ENCODE measurements around the gene GLRA1. TPM values are rescaled to one million over a fixed set of nuclear protein-coding genes. Genes with fewer than 3 reads are reported as not detected.

GLRA1 gene
- total RNA-seq, 1 donor from 2014 or later: not detected

- Histone ChIP-seq H3K27me3 (no peaks in the 10 kb centered on the region), H3K9me3 (no peaks in the 10 kb centered on the region), H3K4me3 (no peak overlapping the region), H3K36me3 (no peaks in the 10 kb centered on the region), H3K27ac (no peak overlapping the region), H3K4me1 (no peaks in the 10 kb centered on the region)
- no peak for TF ChIP-seq CTCF (IDR thresholded peaks at IDR 0.05)
- no peak for DNase-seq (ENCODE audit: low spot score in 2 of 2)
- intact Hi-C loops (cut with DNase I): no loop called here
Observed at GRCh38 chr5:151886546-151887275, 37.9 kb downstream of the GLRA1 start.

- no peaks in the 10 kb centered on the region for H3K27me3 ChIP-seq
- no peak for TF ChIP-seq CTCF (IDR thresholded peaks at IDR 0.05)
Observed at GRCh38 chr5:151885138-151885908, 39.3 kb downstream of the GLRA1 start.

GRCh38 chr5:151881621-151882225 is 42.9 kb downstream of the GLRA1 start:
- Histone ChIP-seq H3K27ac (no peak overlapping the region), H3K4me1 (no peaks in the 10 kb centered on the region), H3K4me3 (no peak overlapping the region), H3K9me3 (no peaks in the 10 kb centered on the region), H3K27me3 (no peaks in the 10 kb centered on the region), H3K36me3 (no peaks in the 10 kb centered on the region)
- no peak for TF ChIP-seq CTCF (IDR thresholded peaks at IDR 0.05)
- intact Hi-C loops (cut with DNase I): no loop called here
- no peak for DNase-seq (ENCODE audit: low spot score in 2 of 2)

More at GRCh38 chr5:151885138-151885908, 39.3 kb downstream of the GLRA1 start:
- H3K4me3 ChIP-seq: no peak overlapping the region
- intact Hi-C loops (cut with DNase I): no loop called here
- H3K9me3 ChIP-seq: no peaks in the 10 kb centered on the region
- H3K4me1 ChIP-seq: no peaks in the 10 kb centered on the region
- DNase-seq (ENCODE audit: low spot score in 2 of 2): no peak
- H3K36me3 ChIP-seq: no peaks in the 10 kb centered on the region
- H3K27ac ChIP-seq: no peak overlapping the region

- Histone ChIP-seq H3K27ac (no peak overlapping the region), H3K4me1 (no peaks in the 10 kb centered on the region), H3K27me3 (no peaks in the 10 kb centered on the region), H3K9me3 (no peaks in the 10 kb centered on the region), H3K4me3 (no peak overlapping the region), H3K36me3 (no peaks in the 10 kb centered on the region)
- no peak for TF ChIP-seq CTCF (IDR thresholded peaks at IDR 0.05)
- DNase-seq (ENCODE audit: low spot score in 2 of 2): no peak
- intact Hi-C loops (cut with DNase I): no loop called here
Observed at GRCh38 chr5:151880324-151880723, 44.3 kb downstream of the GLRA1 start.

GRCh38 chr5:151873701-151874100 is 51.0 kb downstream of the GLRA1 start:
- intact Hi-C loops (cut with DNase I): no loop called here
- Histone ChIP-seq H3K27ac (no peak overlapping the region), H3K4me1 (no peaks in the 10 kb centered on the region), H3K4me3 (no peak overlapping the region), H3K9me3 (no peaks in the 10 kb centered on the region), H3K27me3 (no peaks in the 10 kb centered on the region), H3K36me3 (no peaks in the 10 kb centered on the region)
- TF ChIP-seq CTCF (IDR thresholded peaks at IDR 0.05): no peak
- DNase-seq (ENCODE audit: low spot score in 2 of 2): no peak
